ENCODE results near the gene OPA3. TPM values are rescaled to one million over a fixed set of nuclear protein-coding genes. Genes with fewer than 3 reads are reported as not detected.

OPA3 gene
- total RNA-seq, 8 experiments from 2014 or later: 3.0 to 10.2 (median 6.4) TPM

DNA sequence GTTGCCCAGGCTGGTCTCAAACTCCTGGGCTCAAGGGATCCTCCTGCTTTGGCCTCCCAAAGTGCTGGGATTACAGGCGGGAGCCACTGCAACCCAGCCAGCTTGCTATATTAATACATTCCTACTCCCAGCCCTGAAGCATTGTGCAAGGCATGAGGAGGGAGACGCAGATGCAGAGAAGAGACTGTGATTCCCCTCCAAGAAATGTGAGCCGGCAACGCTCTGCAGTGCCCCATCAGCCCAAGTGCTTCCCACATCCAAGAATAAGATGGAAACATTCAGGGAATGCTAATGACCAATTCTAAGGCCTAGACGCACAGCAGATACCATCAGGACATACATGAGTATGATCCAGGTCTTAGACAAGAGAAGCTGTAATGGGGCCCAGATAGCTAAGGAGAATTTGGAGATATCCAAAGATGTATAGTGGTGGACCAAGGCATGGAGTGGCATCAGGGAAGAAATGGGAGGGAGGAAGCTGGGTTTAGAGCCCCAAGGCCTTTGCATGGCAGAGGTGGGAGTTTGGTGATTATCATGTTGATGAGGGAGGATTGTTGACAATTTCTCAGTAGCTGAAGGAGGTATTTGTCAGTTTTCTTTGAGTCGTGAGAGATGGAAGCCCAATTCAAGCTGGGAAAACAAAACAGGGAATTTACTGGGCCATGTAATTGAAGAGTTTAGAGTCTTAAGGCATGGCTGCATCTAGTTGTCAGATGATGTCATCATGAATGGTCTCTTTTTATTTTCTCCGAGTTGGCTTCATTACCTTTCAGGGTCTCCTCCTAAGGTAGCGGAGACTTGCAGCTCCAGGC lies 83.5 kb downstream of the OPA3 start:
- ATAC-seq (replicated peaks in 6 of 8): no peak
- Histone ChIP-seq H3K27ac (no peak overlapping the region), H3K4me1 (replicated peaks in 1 of 2) (peaks cover 0 to 7% of the 10 kb centered on the region in 2 donors), H3K4me3 (no peak overlapping the region)
- in situ Hi-C loops (cut with MboI; ENCODE audit: low pct_unique_long_range_greater_than_20kb in 2 of 9, low sequenced_read_pairs in 9 of 9, unreplicated experiment in 9 of 9): loop anchor here in 1 of 9 experiments (25.0 kb wide), 1 partner anchor 186 kb away; the partner anchor contains the start of genes QPCTL and SNRPD2
- WGBS, 10 experiments: 20 to 80% (median 65%) methylated on average over 1 to 6 of the region's 8 CpGs

DNA sequence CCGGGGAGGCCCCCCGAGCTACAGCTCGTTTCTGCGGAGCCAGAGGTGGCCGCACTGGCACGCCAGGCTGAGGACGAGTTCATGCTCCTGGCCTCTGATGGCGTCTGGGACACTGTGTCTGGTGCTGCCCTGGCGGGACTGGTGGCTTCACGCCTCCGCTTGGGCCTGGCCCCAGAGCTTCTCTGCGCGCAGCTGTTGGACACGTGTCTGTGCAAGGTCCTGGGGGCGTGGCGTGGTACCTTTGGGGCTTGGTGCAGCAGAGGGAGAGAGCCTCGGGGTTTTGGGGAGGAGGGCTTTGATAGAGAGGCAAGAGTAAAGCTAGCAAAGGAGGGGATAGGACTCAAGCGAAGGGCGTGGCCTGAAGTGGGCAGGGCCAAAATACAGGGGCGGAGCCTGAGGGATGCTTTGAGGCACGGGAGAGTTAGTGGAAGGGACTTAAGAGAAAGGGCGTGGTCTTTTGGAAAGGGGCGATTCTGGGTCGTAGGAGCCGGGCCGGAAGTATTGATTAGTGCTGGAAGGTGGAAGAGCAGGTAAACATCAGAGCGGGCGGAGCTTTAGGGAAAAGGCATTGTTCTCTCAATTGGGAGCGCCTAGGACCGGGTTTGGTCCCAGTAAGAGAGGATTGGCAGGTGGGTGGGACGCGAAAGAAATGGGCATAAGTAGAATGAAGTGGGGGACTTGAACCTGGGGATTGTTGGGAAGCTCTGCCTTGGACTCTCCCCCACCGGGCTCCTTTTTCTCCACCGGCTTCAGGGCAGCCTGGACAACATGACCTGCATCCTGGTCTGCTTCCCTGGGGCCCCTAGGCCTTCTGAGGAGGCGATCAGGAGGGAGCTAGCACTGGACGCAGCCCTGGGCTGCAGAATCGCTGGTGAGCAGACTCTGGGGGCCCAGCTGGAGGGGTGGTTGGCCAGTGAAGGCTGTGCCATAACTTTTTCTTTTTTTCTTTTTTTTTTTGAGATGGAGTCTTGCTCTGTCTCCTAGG lies 85.1 kb downstream of the OPA3 start:
- Histone ChIP-seq H3K4me1 (replicated peaks in 1 of 2) (peaks cover 0 to 7% of the 10 kb centered on the region in 2 donors), H3K4me3 (peak overlapping the region; percentile 7 to 22 (median 18)), H3K27ac (no peak overlapping the region)
- in situ Hi-C loops (cut with MboI; ENCODE audit: low pct_unique_long_range_greater_than_20kb in 2 of 9, low sequenced_read_pairs in 9 of 9, unreplicated experiment in 9 of 9): loop anchor here in 1 of 9 experiments (25.0 kb wide), 1 partner anchor 188 kb away; the partner anchor contains the start of genes QPCTL and SNRPD2
- 0 to 30% (median 13%) methylated on average over 2 to 22 of the region's 37 CpGs; no CpG with 5 or more reads in 2 of the 10 experiments for WGBS, 10 experiments
- peak; percentile 5 to 35 (median 17) for ATAC-seq (replicated peaks in 6 of 8)

DNA sequence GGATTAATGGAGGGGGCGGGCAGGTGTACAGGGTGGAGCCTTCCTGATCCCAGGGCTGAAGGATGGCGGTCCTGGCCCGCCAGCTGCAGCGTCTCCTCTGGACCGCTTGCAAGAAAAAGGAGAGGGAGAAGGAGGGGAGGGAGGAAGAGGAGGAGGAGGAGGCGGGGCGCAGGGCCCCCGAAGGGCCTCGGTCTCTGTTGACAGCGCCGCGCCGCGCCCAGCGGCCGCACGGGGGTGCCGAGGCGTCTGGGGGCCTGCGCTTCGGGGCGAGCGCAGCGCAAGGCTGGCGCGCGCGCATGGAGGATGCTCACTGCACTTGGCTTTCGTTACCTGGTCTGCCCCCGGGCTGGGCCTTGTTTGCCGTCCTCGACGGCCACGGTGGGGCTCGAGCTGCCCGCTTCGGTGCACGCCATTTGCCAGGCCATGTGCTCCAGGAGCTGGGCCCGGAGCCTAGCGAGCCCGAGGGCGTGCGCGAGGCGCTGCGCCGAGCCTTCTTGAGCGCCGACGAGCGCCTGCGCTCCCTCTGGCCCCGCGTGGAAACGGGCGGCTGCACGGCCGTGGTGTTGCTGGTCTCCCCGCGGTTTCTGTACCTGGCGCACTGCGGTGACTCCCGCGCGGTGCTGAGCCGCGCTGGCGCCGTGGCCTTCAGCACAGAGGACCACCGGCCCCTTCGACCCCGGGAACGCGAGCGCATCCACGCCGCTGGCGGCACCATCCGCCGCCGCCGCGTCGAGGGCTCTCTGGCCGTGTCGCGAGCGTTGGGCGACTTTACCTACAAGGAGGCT lies 86.0 kb downstream of the OPA3 start, which contains the start of gene PPM1N:
Gene PPM1N, plus strand, starts transcription at position 33 of the 785 bp plus-strand sequence. Its CDS starts 30 bp downstream, at position 63.
- in situ Hi-C loops (cut with MboI; ENCODE audit: low pct_unique_long_range_greater_than_20kb in 2 of 9, low sequenced_read_pairs in 9 of 9, unreplicated experiment in 9 of 9): no loop called here
- WGBS, 10 experiments: 0 to 17% (median 8%) methylated on average over 1 to 12 of the region's 89 CpGs; no CpG with 5 or more reads in 6 of the 10 experiments
- peaks cover 0 to 8% of the 10 kb centered on the region in 2 donors for H3K4me1 ChIP-seq (replicated peaks in 1 of 2)
- H3K27ac ChIP-seq: no peak within 1 kb of the TSS
- peak in 6 of 8 experiments; percentile 1 to 6 (median 2) for ATAC-seq (replicated peaks in 6 of 8)
- H3K4me3 ChIP-seq: peak within 1 kb of the TSS; percentile 52 to 82 (median 63)

DNA sequence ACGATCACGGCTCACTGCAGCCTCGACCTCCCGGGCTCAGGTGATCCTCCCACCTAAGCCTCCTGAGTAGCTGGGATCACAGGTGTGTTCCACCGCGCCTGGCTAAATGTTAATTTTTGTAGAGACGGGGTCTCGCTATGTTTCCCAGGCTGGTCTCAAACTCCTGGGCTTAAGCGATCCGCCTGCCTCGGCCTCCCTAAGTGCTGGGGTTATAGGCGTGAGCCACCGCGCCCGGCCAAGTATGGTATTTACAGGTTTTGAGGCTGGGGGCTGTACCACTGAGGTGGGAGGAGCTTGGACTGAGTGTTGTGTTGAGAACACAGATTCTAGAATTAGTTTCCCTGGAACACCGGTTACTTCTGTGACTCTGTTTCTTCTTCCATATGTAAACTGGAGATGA lies 86.8 kb downstream of the OPA3 start:
- no peak overlapping the region for H3K4me3 ChIP-seq

DNA sequence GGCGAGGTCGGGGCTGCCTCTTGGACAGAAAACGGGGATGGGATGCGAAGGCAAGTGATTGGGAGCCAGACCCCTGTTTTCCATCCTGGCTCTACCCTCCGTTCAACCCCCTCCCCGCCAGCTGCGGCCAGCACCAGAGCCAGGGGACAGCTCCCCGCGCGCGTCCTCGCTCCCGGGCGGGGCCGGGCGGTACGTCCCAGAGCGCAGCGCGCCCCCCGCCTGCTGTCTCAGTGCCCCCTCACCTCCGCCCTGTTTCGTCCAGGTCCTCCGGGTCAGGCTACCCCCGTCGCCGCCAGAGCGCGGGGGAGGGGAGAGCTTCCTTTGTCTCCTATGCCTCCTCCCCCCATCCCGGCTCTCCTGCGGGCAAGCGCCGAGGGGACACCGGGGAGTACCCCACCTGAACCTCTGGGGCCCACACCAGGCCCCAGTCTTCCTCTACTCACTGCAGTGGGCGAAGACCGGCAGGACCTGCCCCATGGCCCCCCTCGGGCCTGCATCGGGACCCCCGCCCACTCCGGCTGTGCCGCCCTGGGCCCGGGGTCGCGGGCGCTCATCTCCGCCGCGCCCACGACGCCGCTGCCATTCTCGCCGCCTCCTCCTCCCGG lies 88.2 kb downstream of the OPA3 start:
- WGBS, 10 experiments: 0% methylated on average over 1 to 6 of the region's 54 CpGs; no CpG with 5 or more reads in 7 of the 10 experiments
- ATAC-seq (replicated peaks in 6 of 8): peak; percentile 2 to 62 (median 54)
- Histone ChIP-seq H3K4me1 (replicated peaks in 1 of 2) (peaks cover 0 to 20% of the 10 kb centered on the region in 2 donors), H3K4me3 (peak overlapping the region; percentile 52 to 82 (median 63)), H3K27ac (peak overlapping the region; percentile 77 to 82)
- in situ Hi-C loops (cut with MboI; ENCODE audit: low pct_unique_long_range_greater_than_20kb in 2 of 9, low sequenced_read_pairs in 9 of 9, unreplicated experiment in 9 of 9): no loop called here

More for the DNA sequence above, 86.8 kb downstream of the OPA3 start:
- no peak overlapping the region for H3K27ac ChIP-seq
- in situ Hi-C loops (cut with MboI; ENCODE audit: low pct_unique_long_range_greater_than_20kb in 2 of 9, low sequenced_read_pairs in 9 of 9, unreplicated experiment in 9 of 9): no loop called here
- 0 to 50% (median 26%) methylated on average over 1 to 13 of the region's 16 CpGs; no CpG with 5 or more reads in 4 of the 10 experiments for WGBS, 10 experiments
- ATAC-seq (replicated peaks in 6 of 8): no peak
- H3K4me1 ChIP-seq (replicated peaks in 1 of 2): peaks cover 0 to 16% of the 10 kb centered on the region in 2 donors

DNA sequence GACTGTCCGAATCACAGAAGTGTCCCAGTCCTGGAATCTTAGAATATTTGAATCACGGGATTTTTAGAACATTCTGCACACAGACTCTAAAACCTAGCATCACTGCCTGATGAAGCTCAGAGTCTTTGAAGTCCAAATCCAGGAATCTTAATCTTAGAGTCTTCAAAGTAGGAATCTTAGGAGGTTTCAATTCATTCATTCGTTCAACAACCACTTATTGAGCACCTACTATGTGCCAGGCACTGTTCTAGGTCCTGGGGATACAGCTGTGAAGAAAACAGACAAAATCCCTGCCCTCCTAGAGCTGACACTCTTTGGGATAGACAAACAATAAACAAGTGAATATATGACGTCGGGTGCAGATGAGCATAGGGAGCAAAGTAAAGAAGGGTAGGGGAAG lies 89.4 kb downstream of the OPA3 start:
- H3K4me1 ChIP-seq (replicated peaks in 1 of 2): peaks cover 0 to 20% of the 10 kb centered on the region in 2 donors
- H3K4me3 ChIP-seq: no peak overlapping the region
- no peak for ATAC-seq (replicated peaks in 6 of 8)
- in situ Hi-C loops (cut with MboI; ENCODE audit: low pct_unique_long_range_greater_than_20kb in 2 of 9, low sequenced_read_pairs in 9 of 9, unreplicated experiment in 9 of 9): no loop called here
- 0 to 90% (median 77%) methylated on average over 1 to 5 of the region's 5 CpGs for WGBS, 10 experiments
- no peak overlapping the region for H3K27ac ChIP-seq

DNA sequence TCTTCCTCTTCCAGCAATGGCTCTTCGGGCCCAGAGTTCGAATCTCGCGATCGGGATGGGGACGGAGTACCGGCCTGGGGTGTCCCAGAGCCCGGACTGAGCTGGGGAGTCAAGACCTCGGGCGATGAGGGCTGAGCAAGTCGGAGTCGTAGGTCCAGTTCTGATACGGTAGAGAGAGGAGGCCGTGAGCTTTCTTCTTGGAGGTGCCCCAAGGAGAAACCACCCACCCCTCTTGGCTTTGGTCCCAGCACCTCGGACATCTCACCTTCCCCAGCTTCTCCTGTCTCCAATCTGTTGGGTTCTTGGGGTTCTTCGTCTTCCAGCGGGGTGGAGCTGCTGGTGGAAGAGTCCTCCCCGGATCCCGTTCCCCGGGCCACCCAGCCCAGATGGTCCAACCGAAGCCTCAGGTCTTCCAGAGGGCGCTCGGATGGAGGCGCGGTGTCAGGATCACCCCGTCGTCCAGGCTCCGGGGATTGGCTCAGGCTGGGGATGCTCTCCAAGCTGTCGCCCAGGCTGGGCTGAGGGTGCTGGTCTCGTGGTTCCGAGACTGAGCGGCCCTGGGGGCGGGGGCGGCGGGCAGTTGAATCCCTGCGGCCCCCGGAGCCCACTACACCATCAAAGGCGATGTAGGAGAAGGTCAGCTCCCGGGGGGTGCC lies 90.2 kb downstream of the OPA3 start:
- H3K4me3 ChIP-seq: no peak overlapping the region
- H3K4me1 ChIP-seq (replicated peaks in 1 of 2): peaks cover 0 to 19% of the 10 kb centered on the region in 2 donors
- H3K27ac ChIP-seq: no peak overlapping the region
- no peak for ATAC-seq (replicated peaks in 6 of 8)
- 80 to 100% (median 93%) methylated on average over 1 to 6 of the region's 39 CpGs; no CpG with 5 or more reads in 5 of the 10 experiments for WGBS, 10 experiments
- in situ Hi-C loops (cut with MboI; ENCODE audit: low pct_unique_long_range_greater_than_20kb in 2 of 9, low sequenced_read_pairs in 9 of 9, unreplicated experiment in 9 of 9): no loop called here

- peak in 3 of 8 experiments; percentile 46 to 58 (median 53) for ATAC-seq (replicated peaks in 6 of 8)
- WGBS, 10 experiments: 0 to 20% (median 9%) methylated on average over 1 to 13 of the region's 32 CpGs; no CpG with 5 or more reads in 4 of the 10 experiments
- in situ Hi-C loops (cut with MboI; ENCODE audit: low pct_unique_long_range_greater_than_20kb in 2 of 9, low sequenced_read_pairs in 9 of 9, unreplicated experiment in 9 of 9): no loop called here
- Histone ChIP-seq H3K4me1 (replicated peaks in 1 of 2) (peaks cover 0 to 13% of the 10 kb centered on the region in 2 donors), H3K4me3 (peak overlapping the region in 4 of 5 donors; percentile 8 to 24 (median 18)), H3K27ac (no peak overlapping the region)
Observed at GRCh38 chr19:45492627-45493470, 91.8 kb downstream of the OPA3 start.

DNA sequence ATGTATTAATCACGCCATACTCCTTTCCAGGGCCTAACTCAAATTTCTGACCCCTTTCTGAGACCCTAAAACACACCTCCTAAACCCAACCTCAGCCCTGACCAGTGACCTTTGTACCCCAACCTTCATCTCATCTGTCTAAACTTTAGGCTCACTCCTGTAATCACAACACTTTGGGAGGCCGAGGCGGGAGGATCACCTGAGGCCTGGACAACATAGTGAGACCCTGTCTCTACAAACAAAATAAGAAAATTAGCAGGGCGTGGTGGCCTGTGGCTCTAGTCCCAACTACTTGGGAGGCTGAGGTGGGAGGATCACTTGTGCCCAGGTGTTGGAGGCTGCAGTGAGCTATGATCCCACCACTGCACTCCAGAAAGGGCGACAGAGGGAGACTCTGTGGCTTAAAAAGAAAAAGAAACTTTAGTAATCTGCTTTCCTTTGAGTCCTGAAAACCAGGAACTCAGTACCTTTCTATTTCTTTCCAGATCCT lies 92.4 kb downstream of the OPA3 start:
- 65 to 100% (median 85%) methylated on average over 1 to 5 of the region's 5 CpGs; no CpG with 5 or more reads in 4 of the 10 experiments for WGBS, 10 experiments
- ATAC-seq (replicated peaks in 6 of 8): no peak
- H3K4me3 ChIP-seq: peak overlapping the region in 1 of 5 donors; percentile 24
- H3K27ac ChIP-seq: no peak overlapping the region
- peaks cover 0 to 13% of the 10 kb centered on the region in 2 donors for H3K4me1 ChIP-seq (replicated peaks in 1 of 2)
- in situ Hi-C loops (cut with MboI; ENCODE audit: low pct_unique_long_range_greater_than_20kb in 2 of 9, low sequenced_read_pairs in 9 of 9, unreplicated experiment in 9 of 9): no loop called here

DNA sequence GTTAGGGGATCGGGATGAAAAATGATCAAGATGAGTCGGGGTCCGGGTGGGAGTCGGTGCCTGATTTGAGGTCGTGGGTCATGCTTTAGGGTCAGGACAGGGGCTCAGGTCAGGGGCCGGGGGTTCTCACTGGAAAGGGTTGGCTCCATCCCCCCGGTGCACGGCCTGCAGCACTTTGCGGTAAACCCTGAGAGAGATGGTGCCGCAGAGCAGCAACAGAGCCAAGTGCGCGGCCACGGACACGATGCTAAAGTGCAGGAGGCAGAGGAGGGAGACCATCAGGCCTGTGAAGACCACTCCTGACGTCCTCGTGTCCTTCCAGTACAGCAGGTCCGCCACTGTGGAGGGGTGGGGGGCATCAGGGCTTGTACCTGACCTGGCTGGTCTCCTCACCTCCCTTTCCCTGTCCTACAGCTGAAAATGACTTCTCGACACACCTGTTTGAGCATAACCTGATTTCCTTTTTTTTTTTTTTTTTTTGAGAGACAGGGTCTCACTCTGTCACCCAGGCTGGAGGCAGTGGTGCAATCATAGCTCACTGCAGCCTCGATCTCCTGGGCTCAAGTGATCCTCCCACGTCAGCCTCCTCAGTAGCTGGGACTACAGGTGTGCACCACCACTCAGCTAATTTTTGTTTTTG lies 95.3 kb downstream of the OPA3 start:
- 60 to 96% (median 87%) methylated on average over 1 to 16 of the region's 20 CpGs; no CpG with 5 or more reads in 2 of the 10 experiments for WGBS, 10 experiments
- in situ Hi-C loops (cut with MboI; ENCODE audit: low pct_unique_long_range_greater_than_20kb in 2 of 9, low sequenced_read_pairs in 9 of 9, unreplicated experiment in 9 of 9): loop anchor here in 2 of 9 experiments (10.0 kb wide), 1 partner anchor 55 kb away; no protein-coding TSS in a partner anchor
- no peak for ATAC-seq (replicated peaks in 6 of 8)

More for the DNA sequence above, 95.3 kb downstream of the OPA3 start:
- Histone ChIP-seq H3K4me3 (no peak overlapping the region), H3K27ac (no peak overlapping the region), H3K4me1 (replicated peaks in 1 of 2) (peaks cover 0 to 13% of the 10 kb centered on the region in 2 donors)

All from motor neuron (in vitro differentiated cells).